NCI-H1436 treated with DMSO at 0.1 percent for 48 hours (cell line): Measurements from ENCODE around the gene SYNE2.

ENCODE experiments used
- DNase-seq: peaks from one replicate; lab custom pipeline; 2025; lab: John Stamatoyannopoulos, UW

The SYNE2 gene

GRCh38 chr14:63908667-63909264 is 56.0 kb downstream of the SYNE2 start:
- DNase-seq, result no peak

- no peak for DNase-seq
These were observed 57.2 kb downstream of the SYNE2 start for GRCh38 chr14:63909984-63910383.

- DNase-seq, result no peak
These were observed 58.0 kb downstream of the SYNE2 start for GRCh38 chr14:63910583-63911363.

GRCh38 chr14:63911404-63911803 is 58.6 kb downstream of the SYNE2 start:
- DNase-seq, result no peak

GRCh38 chr14:63912286-63912685 is 59.5 kb downstream of the SYNE2 start:
- DNase-seq, result no peak

- no peak for DNase-seq
These were observed 65.6 kb downstream of the SYNE2 start for GRCh38 chr14:63918411-63918810.

- no peak for DNase-seq
These were observed 70.1 kb downstream of the SYNE2 start for GRCh38 chr14:63922696-63923421.

GRCh38 chr14:63923422-63923752 is 70.6 kb downstream of the SYNE2 start:
- no peak for DNase-seq

GRCh38 chr14:63924375-63924774 is 71.6 kb downstream of the SYNE2 start:
- DNase-seq, result no peak

GRCh38 chr14:63926641-63927040 is 73.8 kb downstream of the SYNE2 start:
- no peak for DNase-seq

GRCh38 chr14:63928744-63929174 is 76.0 kb downstream of the SYNE2 start:
- no peak for DNase-seq

GRCh38 chr14:63933110-63933509 is 80.3 kb downstream of the SYNE2 start:
- DNase-seq, result no peak

- no peak for DNase-seq
These were observed 80.9 kb downstream of the SYNE2 start for GRCh38 chr14:63933711-63934110.

GRCh38 chr14:63938198-63939005 is 85.6 kb downstream of the SYNE2 start:
- no peak for DNase-seq

GRCh38 chr14:63939006-63939270 is 86.1 kb downstream of the SYNE2 start:
- DNase-seq, result no peak

- no peak for DNase-seq
These were observed 87.6 kb downstream of the SYNE2 start for GRCh38 chr14:63940387-63940786.

GRCh38 chr14:63941023-63941422 is 88.2 kb downstream of the SYNE2 start:
- DNase-seq, result no peak

GRCh38 chr14:63949696-63950095 is 96.9 kb downstream of the SYNE2 start:
- no peak for DNase-seq

GRCh38 chr14:63951021-63951420 is 98.2 kb downstream of the SYNE2 start:
- DNase-seq, result no peak

- DNase-seq, result no peak
These were observed 98.6 kb downstream of the SYNE2 start for GRCh38 chr14:63951429-63951828.

GRCh38 chr14:63952053-63952932 is 99.5 kb downstream of the SYNE2 start:
- DNase-seq, result no peak
